ENCODE measurements around the gene EFHC2. TPM values are rescaled to one million over a fixed set of nuclear protein-coding genes. Genes with fewer than 3 reads are reported as not detected.

The EFHC2 gene
- total RNA-seq = not detected in 3 replicates
- long read RNA-seq = 0 reads

- H3K9me3 Mint-ChIP-seq (ENCODE audit: low read depth) = peaks cover 7% of the 10 kb centered on the region
- no peak for DNase-seq (ENCODE audit: low spot score)
- no peak within 1 kb of the TSS for H3K27ac Mint-ChIP-seq (ENCODE audit: unreplicated experiment)
- no peaks in the 10 kb centered on the region for H3K27me3 Mint-ChIP-seq (ENCODE audit: low read depth)
- H3K4me3 Mint-ChIP-seq (ENCODE audit: unreplicated experiment) = peak within 1 kb of the TSS; percentile 71
- no peaks in the 10 kb centered on the region for H3K36me3 Mint-ChIP-seq (ENCODE audit: low read depth)
- H3K4me1 Mint-ChIP-seq (ENCODE audit: low read depth) = no peaks in the 10 kb centered on the region
- TF ChIP-seq CTCF (IDR thresholded peaks at IDR 0.05) = no peak
Observed at GRCh38 chrX:44343412-44344141, at the start of gene EFHC2. EFHC2 (minus strand) TSS chrX:44343672; CDS start chrX:44343588, 84 bp downstream.

- H3K9me3 Mint-ChIP-seq (ENCODE audit: low read depth) = peaks cover 15% of the 10 kb centered on the region
- H3K27me3 Mint-ChIP-seq (ENCODE audit: low read depth) = no peaks in the 10 kb centered on the region
- TF ChIP-seq CTCF (IDR thresholded peaks at IDR 0.05) = no peak
- H3K4me3 Mint-ChIP-seq (ENCODE audit: unreplicated experiment) = no peak overlapping the region
- no peaks in the 10 kb centered on the region for H3K4me1 Mint-ChIP-seq (ENCODE audit: low read depth)
- H3K27ac Mint-ChIP-seq (ENCODE audit: unreplicated experiment) = no peak overlapping the region
- no peak for DNase-seq (ENCODE audit: low spot score)
- no peaks in the 10 kb centered on the region for H3K36me3 Mint-ChIP-seq (ENCODE audit: low read depth)
Observed at GRCh38 chrX:44392767-44393166, 49.3 kb upstream of the EFHC2 start.

- Mint-ChIP-seq H3K4me3 (ENCODE audit: unreplicated experiment) (no peak overlapping the region), H3K27me3 (ENCODE audit: low read depth) (no peaks in the 10 kb centered on the region), H3K9me3 (ENCODE audit: low read depth) (peaks cover 4% of the 10 kb centered on the region), H3K36me3 (ENCODE audit: low read depth) (no peaks in the 10 kb centered on the region), H3K27ac (ENCODE audit: unreplicated experiment) (no peak overlapping the region), H3K4me1 (ENCODE audit: low read depth) (no peaks in the 10 kb centered on the region)
- DNase-seq (ENCODE audit: low spot score) = no peak
- TF ChIP-seq CTCF (IDR thresholded peaks at IDR 0.05) = no peak
Observed at GRCh38 chrX:44384688-44385338, 41.3 kb upstream of the EFHC2 start.

- Mint-ChIP-seq H3K4me1 (ENCODE audit: low read depth) (no peaks in the 10 kb centered on the region), H3K36me3 (ENCODE audit: low read depth) (no peaks in the 10 kb centered on the region), H3K9me3 (ENCODE audit: low read depth) (no peaks in the 10 kb centered on the region), H3K27ac (ENCODE audit: unreplicated experiment) (no peak overlapping the region), H3K4me3 (ENCODE audit: unreplicated experiment) (no peak overlapping the region), H3K27me3 (ENCODE audit: low read depth) (no peaks in the 10 kb centered on the region)
- TF ChIP-seq CTCF (IDR thresholded peaks at IDR 0.05) = no peak
- DNase-seq (ENCODE audit: low spot score) = no peak
Observed at GRCh38 chrX:44382871-44383270, 39.4 kb upstream of the EFHC2 start.

GRCh38 chrX:44352758-44353157 lies 9.3 kb upstream of the EFHC2 start:
- peaks cover 6% of the 10 kb centered on the region for H3K9me3 Mint-ChIP-seq (ENCODE audit: low read depth)
- no peak for TF ChIP-seq CTCF (IDR thresholded peaks at IDR 0.05)
- no peaks in the 10 kb centered on the region for H3K36me3 Mint-ChIP-seq (ENCODE audit: low read depth)
- H3K27ac Mint-ChIP-seq (ENCODE audit: unreplicated experiment) = no peak overlapping the region
- no peak for DNase-seq (ENCODE audit: low spot score)
- H3K4me3 Mint-ChIP-seq (ENCODE audit: unreplicated experiment) = no peak overlapping the region
- H3K4me1 Mint-ChIP-seq (ENCODE audit: low read depth) = no peaks in the 10 kb centered on the region
- H3K27me3 Mint-ChIP-seq (ENCODE audit: low read depth) = no peaks in the 10 kb centered on the region
